ENCODE results near the gene MAPK1IP1L. TPM values are rescaled to one million over a fixed set of nuclear protein-coding genes. Genes with fewer than 3 reads are reported as not detected.
"Not testable (repeated sequence)": the region's sequence is repeated elsewhere in the genome, so short reads cannot be mapped to it uniquely, and the experiment has no call there.

MAPK1IP1L gene
- polyA plus RNA-seq, 3 donors from 2014 or later, result 50.0 to 85.0 (median 79.7) TPM

DNA sequence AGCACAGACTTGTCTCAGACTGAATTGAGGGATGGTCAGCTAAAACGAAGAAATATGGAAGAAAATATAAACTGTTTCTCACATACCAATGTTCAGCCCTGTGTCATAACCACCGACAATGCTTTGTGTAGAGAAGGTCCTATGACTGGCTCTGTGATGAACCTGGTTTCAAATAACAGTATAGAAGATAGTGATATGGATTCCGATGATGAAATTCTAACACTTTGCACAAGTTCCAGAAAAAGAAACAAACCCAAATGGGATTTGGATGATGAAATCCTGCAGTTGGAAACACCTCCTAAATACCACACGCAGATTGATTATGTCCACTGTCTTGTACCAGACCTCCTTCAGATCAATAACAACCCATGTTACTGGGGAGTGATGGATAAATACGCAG, 7.9 kb upstream of the MAPK1IP1L start:
- Mint-ChIP-seq H3K27me3 (ENCODE audit: low read depth in 3 of 3) (peaks cover 0 to 3% (median 0%) of the 10 kb centered on the region in 3 donors), H3K4me3 (no peak overlapping the region), H3K4me1 (no peaks in the 10 kb centered on the region), H3K9me3 (no peaks in the 10 kb centered on the region), H3K36me3 (peaks cover 9 to 20% (median 11%) of the 10 kb centered on the region in 3 donors), H3K27ac (no peak overlapping the region)
- DNase-seq, result no peak

DNA sequence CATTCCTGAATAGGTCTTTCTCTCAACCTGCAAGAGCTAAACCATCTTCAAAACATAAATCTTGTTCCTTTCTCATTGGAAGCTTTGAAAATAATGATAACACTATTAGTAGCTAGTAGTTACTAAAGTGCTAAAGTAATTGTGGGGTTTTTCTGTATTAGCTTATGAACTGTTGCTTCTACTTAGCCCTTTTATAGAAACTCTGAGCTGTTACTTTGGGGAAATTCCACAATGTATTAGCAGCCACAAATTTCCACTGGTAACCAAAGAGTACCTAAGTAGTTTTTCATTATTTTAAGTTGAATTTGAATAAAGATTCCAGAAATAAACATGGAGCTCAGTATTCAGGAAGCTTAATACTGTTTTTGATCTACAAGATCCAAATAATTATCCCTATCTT, 6.4 kb upstream of the MAPK1IP1L start:
- H3K4me3 Mint-ChIP-seq, result no peak overlapping the region
- peaks cover 5 to 16% (median 11%) of the 10 kb centered on the region in 3 donors for H3K36me3 Mint-ChIP-seq
- DNase-seq, result no peak
- H3K9me3 Mint-ChIP-seq, result no peaks in the 10 kb centered on the region
- no peaks in the 10 kb centered on the region for H3K4me1 Mint-ChIP-seq
- peak overlapping the region in 1 of 6 donors; percentile 33 for H3K27ac Mint-ChIP-seq
- H3K27me3 Mint-ChIP-seq (ENCODE audit: low read depth in 3 of 3), result peaks cover 0 to 3% (median 0%) of the 10 kb centered on the region in 3 donors

DNA sequence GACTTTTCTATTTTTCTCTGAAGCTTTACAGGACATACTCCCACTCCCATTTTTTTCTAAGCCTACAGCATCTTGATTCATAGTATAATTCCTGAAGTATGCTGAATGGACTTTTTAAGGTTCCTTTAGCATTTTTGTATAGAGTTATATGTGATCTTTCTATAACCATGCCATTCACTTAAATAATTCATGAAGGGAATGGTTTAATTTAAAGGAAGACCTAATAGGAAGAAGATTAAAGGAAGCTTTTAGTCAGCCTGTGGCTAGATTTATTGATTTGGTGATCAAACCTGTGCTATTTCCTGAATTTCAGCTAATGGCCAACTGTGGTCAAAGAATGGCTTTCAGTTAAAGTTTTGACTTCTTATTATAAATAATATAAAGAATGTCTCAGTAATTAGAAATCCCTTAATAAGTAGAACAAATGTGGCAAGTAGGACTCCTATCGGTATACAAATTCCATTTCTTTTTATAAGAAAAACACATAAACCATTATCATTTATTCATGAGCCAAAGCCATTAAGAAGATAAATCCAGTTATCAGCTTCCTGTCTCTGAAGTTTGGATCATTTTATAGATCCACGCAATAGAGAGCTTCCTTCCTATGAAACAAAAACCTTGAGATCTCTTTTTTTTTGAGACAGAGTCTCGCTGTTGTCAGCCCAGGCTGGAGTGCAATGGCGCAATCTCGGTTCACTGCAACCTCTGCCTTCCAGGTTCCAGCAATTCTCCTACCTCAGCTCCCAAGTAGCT, 4.0 kb upstream of the MAPK1IP1L start:
- no peaks in the 10 kb centered on the region for H3K9me3 Mint-ChIP-seq
- no peak overlapping the region for H3K4me3 Mint-ChIP-seq
- H3K27me3 Mint-ChIP-seq (ENCODE audit: low read depth in 3 of 3), result peaks cover 11 to 17% (median 15%) of the 10 kb centered on the region in 3 donors
- H3K4me1 Mint-ChIP-seq, result peaks cover 12 to 13% of the 10 kb centered on the region in 2 donors
- peaks cover 5 to 16% (median 11%) of the 10 kb centered on the region in 3 donors for H3K36me3 Mint-ChIP-seq
- no peak overlapping the region for H3K27ac Mint-ChIP-seq
- no peak for DNase-seq

DNA sequence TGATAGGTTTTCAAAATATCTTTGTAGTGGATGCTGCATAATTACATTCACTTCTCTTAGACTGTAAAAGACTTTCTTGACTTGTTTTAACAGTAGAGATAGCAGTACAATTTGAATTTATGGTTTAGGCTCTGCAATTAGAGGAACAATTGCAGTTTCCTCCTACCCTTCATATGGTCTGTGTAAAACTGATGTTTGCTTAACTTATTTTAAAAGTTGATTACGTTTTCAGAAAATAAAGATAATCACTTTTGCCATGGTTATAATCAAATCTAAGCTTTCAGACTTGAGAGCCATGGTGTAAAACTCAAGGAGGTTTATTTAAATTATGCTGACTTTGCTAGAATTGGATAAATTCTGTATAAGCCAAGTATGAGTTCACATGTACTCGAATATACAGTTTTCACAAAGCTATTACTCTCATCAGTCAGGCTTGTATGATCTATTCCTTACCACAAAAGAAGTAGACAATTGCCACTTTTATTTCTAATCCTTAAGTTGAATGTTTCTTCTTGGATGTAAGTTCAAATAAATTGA, 2.5 kb upstream of the MAPK1IP1L start:
- H3K4me3 Mint-ChIP-seq, result no peak overlapping the region

DNA sequence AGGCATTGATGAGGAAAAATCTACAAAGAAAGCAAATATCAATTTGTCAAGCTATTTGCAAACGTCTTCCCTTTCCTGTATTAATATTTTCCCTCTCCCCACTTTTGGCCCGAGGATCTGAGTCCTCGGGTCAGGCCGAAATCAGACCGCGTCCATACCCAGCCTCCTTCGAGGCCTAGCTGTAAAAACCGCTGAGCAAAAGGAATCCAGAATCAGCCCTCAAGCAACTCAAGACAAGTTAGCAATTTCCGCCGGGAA, 353 bp upstream of the MAPK1IP1L start:
- peaks cover 11 to 22% (median 15%) of the 10 kb centered on the region in 3 donors for H3K27me3 Mint-ChIP-seq (ENCODE audit: low read depth in 3 of 3)
- peaks cover 36 to 46% of the 10 kb centered on the region in 2 donors for H3K4me1 Mint-ChIP-seq
- peaks cover 0 to 6% (median 0%) of the 10 kb centered on the region in 3 donors for H3K36me3 Mint-ChIP-seq
- peak overlapping the region; percentile 91 to 99 (median 97) for H3K27ac Mint-ChIP-seq
- H3K4me3 Mint-ChIP-seq, result peak overlapping the region; percentile 90 to 94 (median 92)
- H3K9me3 Mint-ChIP-seq, result no peaks in the 10 kb centered on the region
- DNase-seq, result no peak

More for the DNA sequence above, 2.5 kb upstream of the MAPK1IP1L start:
- Mint-ChIP-seq H3K27ac (no peak overlapping the region), H3K36me3 (peaks cover 0 to 2% (median 2%) of the 10 kb centered on the region in 3 donors), H3K27me3 (ENCODE audit: low read depth in 3 of 3) (peaks cover 11 to 22% (median 15%) of the 10 kb centered on the region in 3 donors), H3K9me3 (no peaks in the 10 kb centered on the region), H3K4me1 (peaks cover 26 to 28% of the 10 kb centered on the region in 2 donors)
- DNase-seq, result no peak

DNA sequence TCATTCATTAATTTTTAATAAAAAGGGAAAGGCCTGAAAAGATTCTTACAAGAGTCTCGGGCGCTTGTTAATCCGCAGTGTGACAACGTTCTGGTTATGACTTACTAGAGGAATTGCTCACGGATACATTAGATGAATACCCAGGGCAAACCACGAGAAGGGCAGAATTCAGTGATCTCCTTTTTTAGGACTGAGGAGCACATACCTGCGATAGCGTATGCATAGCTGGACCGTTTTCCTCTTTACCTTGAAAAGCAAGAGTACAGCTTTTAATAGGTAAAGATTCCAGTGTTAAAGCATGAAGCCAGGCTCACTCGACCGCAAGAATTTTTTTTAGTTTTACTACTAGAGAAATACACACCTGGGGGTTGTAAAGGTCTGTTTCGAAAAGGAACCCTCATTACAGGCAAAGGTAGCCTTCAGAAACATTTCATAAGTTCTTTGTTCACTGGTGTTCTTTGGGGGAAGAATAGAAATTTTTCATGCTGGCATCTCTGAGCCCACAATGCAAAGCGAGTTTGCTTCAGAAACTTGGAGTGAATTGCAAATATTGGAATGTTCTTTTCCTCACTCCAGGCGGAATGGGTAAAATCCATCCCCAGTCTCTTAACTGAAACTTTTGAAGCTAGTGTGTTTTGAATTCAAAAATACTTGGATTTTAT, 953 bp downstream of the MAPK1IP1L start:
- H3K4me3 Mint-ChIP-seq, result peak overlapping the region; percentile 90 to 94 (median 92)
- no peak for DNase-seq
- peaks cover 41 to 55% of the 10 kb centered on the region in 2 donors for H3K4me1 Mint-ChIP-seq
- peaks cover 11 to 22% (median 15%) of the 10 kb centered on the region in 3 donors for H3K27me3 Mint-ChIP-seq (ENCODE audit: low read depth in 3 of 3)
- peaks cover 0 to 6% (median 0%) of the 10 kb centered on the region in 3 donors for H3K36me3 Mint-ChIP-seq
- peak overlapping the region; percentile 91 to 99 (median 98) for H3K27ac Mint-ChIP-seq
- no peaks in the 10 kb centered on the region for H3K9me3 Mint-ChIP-seq

DNA sequence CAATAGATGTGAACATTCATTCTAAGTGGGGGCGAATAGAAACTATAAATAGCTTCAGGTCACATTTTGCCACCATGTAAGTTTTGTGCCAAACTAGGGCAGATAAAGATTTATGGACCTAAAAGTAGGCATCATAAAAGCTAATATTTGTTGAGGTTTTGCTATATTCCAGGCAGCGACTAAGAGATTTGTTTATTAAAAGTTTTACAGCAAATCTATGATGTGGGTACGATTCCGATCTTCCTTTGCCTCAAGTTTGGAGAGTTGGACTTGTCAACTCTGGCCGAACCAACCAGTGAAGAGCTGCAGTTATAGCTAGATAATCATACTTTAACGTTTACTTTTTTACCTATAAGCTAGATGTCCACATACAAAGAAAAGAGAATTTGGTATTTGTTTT, 1.6 kb downstream of the MAPK1IP1L start:
- Mint-ChIP-seq H3K9me3 (no peaks in the 10 kb centered on the region), H3K27me3 (ENCODE audit: low read depth in 3 of 3) (peaks cover 13 to 22% (median 15%) of the 10 kb centered on the region in 3 donors), H3K27ac (peak overlapping the region; percentile 91 to 99 (median 98)), H3K36me3 (peaks cover 0 to 8% (median 2%) of the 10 kb centered on the region in 3 donors), H3K4me3 (peak overlapping the region; percentile 90 to 94 (median 92)), H3K4me1 (peaks cover 42 to 59% of the 10 kb centered on the region in 2 donors)
- DNase-seq, result no peak

DNA sequence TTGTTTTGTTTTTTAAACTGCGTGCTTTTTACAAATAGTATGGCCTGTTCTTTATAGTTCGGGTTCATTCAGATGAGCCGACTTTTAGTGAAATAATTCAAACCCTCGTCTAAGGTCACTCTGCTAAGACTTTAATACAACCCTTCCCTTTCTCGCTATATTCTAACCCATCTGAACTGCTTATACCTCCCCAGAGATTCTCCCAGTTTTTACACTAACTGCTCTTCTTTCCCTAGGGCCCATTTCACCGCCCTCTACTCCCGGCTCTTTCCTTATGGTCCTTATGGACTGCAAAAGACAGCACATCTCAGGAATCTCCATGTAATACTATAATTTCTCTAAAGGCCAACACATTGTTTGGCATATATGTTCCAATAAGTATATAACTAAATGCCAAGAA, 2.1 kb downstream of the MAPK1IP1L start:
- Mint-ChIP-seq H3K27me3 (ENCODE audit: low read depth in 3 of 3) (peaks cover 13 to 22% (median 15%) of the 10 kb centered on the region in 3 donors), H3K27ac (peak overlapping the region; percentile 91 to 99 (median 98)), H3K4me1 (peaks cover 46 to 64% of the 10 kb centered on the region in 2 donors), H3K4me3 (peak overlapping the region; percentile 31 to 94 (median 92)), H3K9me3 (no peaks in the 10 kb centered on the region), H3K36me3 (peaks cover 0 to 12% (median 5%) of the 10 kb centered on the region in 3 donors)
- DNase-seq, result no peak

DNA sequence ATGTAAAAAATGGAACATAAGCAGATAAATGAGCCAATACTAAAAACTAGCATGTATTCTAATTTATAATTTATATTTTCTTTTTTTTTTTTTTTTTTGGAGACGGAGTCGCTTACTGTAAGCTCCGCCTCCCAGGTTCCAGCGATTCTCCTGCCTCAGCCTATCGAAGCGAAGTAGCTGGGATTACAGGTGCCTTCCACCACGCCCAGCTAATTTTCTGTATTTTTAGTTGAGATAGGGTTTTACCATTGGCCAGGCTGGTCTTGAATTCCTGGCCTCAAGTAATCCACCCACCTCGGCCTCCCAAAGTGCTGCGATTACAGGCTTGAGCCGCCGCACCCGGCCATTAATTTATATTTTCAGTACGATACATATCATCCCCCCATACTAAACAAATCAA, 2.7 kb downstream of the MAPK1IP1L start:
- no peak for DNase-seq
- Mint-ChIP-seq H3K9me3 (no peaks in the 10 kb centered on the region), H3K4me3 (peak overlapping the region in 3 of 5 donors; percentile 33 to 90 (median 52)), H3K27me3 (ENCODE audit: low read depth in 3 of 3) (peaks cover 13 to 22% (median 15%) of the 10 kb centered on the region in 3 donors), H3K36me3 (peaks cover 0 to 12% (median 5%) of the 10 kb centered on the region in 3 donors), H3K27ac (peak overlapping the region; percentile 64 to 99 (median 96)), H3K4me1 (peaks cover 46 to 67% of the 10 kb centered on the region in 2 donors)

DNA sequence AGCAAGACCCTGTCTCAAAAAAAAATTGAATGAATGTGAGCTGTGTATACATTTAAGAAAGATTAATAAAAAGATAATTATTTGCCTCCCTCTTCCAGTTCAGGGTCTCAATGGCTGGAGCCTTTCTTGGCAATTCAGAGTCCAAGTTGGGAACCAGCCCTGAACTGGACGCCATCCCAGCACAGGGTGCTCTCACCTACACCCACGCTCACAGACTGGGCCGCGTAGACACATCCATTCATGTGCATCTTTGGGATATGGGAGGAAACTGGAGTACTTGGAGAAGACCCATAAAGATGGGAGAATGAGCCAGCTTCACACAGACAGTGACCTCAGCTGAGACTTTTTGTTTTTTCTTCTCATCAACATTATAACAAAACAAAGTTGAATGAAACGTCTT, 6.5 kb downstream of the MAPK1IP1L start:
- Mint-ChIP-seq H3K36me3 (peaks cover 9 to 16% (median 15%) of the 10 kb centered on the region in 3 donors), H3K9me3 (no peaks in the 10 kb centered on the region), H3K4me1 (peaks cover 46 to 88% of the 10 kb centered on the region in 2 donors), H3K27ac (peak overlapping the region in 3 of 6 donors; percentile 13 to 68 (median 24)), H3K27me3 (ENCODE audit: low read depth in 3 of 3) (peaks cover 0 to 9% (median 3%) of the 10 kb centered on the region in 3 donors), H3K4me3 (no peak overlapping the region)
- no peak for DNase-seq

DNA sequence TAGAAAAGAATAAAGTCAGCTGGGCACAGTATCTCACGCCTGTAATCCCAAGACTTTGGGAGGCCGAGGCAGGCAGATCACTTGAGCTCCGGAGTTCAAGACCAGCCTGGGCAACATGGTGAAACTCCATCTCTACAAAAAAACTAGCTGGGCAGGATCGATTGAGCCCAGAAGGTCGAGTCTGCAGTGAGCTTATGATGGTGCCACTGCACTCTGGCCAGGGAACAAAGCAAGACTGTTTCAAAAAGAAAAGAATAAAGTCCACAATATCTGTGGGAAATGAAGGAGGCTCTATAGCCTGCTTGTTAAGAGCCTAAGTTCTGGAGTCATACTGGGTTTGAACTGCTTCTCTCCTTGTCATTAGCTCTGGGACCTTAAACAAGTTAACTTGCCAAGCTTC, 7.9 kb downstream of the MAPK1IP1L start:
- no peak overlapping the region for H3K4me3 Mint-ChIP-seq
- H3K9me3 Mint-ChIP-seq, result no peaks in the 10 kb centered on the region
- no peak for DNase-seq
- peaks cover 34 to 79% of the 10 kb centered on the region in 2 donors for H3K4me1 Mint-ChIP-seq
- H3K36me3 Mint-ChIP-seq, result peaks cover 9 to 24% (median 18%) of the 10 kb centered on the region in 3 donors
- peaks cover 0 to 5% (median 3%) of the 10 kb centered on the region in 3 donors for H3K27me3 Mint-ChIP-seq (ENCODE audit: low read depth in 3 of 3)
- H3K27ac Mint-ChIP-seq, result peak overlapping the region in 4 of 6 donors; percentile 31 to 82 (median 37)

DNA sequence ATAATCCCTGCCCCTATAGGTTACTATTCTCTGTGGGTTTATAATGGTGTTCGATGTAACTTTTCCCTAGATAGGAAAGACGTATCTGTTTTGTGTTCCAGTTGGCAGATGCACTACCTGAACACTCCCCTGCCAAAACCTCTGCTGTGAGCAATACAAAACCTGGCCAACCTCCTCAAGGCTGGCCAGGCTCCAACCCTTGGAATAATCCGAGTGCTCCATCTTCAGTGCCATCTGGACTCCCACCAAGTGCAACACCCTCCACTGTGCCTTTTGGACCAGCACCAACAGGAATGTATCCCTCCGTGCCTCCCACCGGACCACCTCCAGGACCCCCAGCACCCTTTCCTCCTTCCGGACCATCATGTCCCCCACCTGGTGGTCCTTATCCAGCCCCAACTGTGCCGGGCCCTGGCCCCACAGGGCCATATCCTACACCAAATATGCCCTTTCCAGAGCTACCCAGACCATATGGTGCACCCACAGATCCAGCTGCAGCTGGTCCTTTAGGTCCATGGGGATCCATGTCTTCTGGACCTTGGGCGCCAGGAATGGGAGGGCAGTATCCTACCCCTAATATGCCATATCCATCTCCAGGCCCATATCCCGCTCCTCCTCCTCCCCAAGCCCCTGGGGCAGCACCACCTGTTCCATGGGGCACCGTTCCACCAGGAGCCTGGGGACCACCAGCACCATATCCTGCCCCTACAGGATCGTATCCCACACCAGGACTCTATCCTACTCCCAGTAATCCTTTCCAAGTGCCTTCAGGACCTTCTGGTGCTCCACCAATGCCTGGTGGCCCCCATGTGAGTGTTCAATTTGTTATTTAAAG, 11.3 kb downstream of the MAPK1IP1L start:
- peaks cover 0 to 5% (median 2%) of the 10 kb centered on the region in 3 donors for H3K27me3 Mint-ChIP-seq (ENCODE audit: low read depth in 3 of 3)
- peaks cover 13 to 43% (median 14%) of the 10 kb centered on the region in 3 donors for H3K36me3 Mint-ChIP-seq
- H3K9me3 Mint-ChIP-seq, result no peaks in the 10 kb centered on the region
- no peak overlapping the region for H3K4me3 Mint-ChIP-seq
- H3K4me1 Mint-ChIP-seq, result peaks cover 21 to 60% of the 10 kb centered on the region in 2 donors
- H3K27ac Mint-ChIP-seq, result peak overlapping the region in 5 of 6 donors; percentile 3 to 77 (median 32)
- no peak for DNase-seq

DNA sequence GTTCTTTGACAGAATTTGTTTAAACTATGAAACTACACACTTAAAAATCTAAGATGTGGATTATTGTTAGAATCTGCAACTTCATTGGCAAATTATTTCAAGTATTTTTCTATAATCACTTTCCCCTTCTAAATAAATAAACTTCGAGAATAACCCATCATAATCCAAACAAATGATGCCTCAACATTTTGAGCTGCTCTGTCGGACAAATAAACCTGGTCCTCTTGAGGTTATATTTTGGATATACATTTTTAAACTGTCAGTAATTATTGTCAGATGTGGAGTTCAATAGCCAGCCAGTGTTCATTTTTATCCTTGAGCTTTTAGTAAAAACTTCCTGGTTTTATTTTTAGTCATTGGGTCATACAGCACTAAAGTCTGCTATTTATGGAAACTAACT, 13.4 kb downstream of the MAPK1IP1L start:
- not testable (repeated sequence) for H3K27me3 Mint-ChIP-seq (ENCODE audit: low read depth in 3 of 3); H3K4me3 Mint-ChIP-seq; DNase-seq; H3K9me3 Mint-ChIP-seq
- H3K36me3 Mint-ChIP-seq, result peaks cover 7 to 38% (median 14%) of the 10 kb centered on the region in 3 donors
- H3K27ac Mint-ChIP-seq, result peak overlapping the region in 1 of 6 donors; percentile 14
- peaks cover 10 to 41% of the 10 kb centered on the region in 2 donors for H3K4me1 Mint-ChIP-seq
